Transverse colon (tissue), 4 donors: ENCODE results near the gene CRTC3. TPM values are rescaled to one million over a fixed set of nuclear protein-coding genes. Genes with fewer than 3 reads are reported as not detected.

Experiments used
- DNase-seq: peaks from one replicate; pipeline ENCODE4 v3.0.0-alpha.2; 2019
- H3K27ac ChIP-seq, 4 donors: fragments of 200-600 bp; sonication (generic); 2 replicates each; pipeline ENCODE4 v1.5.1; 2016 to 2018; ENCODE audit warnings: inconsistent platforms in 4 of 4
- H3K27me3 ChIP-seq: fragments of 200-600 bp; sonication (generic); 2 replicates; pipeline ENCODE4 v1.5.1; 2017; ENCODE audit warnings: inconsistent platforms
- H3K36me3 ChIP-seq, 4 donors: fragments of 200-600 bp; sonication (generic); 2 replicates each; pipeline ENCODE4 v1.5.1; 2017 to 2019; ENCODE audit warnings: inconsistent platforms in 4 of 4
- H3K4me1 ChIP-seq, 4 donors: fragments of 200-600 bp; sonication (generic); 2 replicates each; pipeline ENCODE4 v1.5.1; 2017 to 2020; ENCODE audit warnings: inconsistent platforms in 4 of 4
- H3K4me3 ChIP-seq, 4 donors: fragments of 200-600 bp; sonication (generic); 1 replicate in 1 of 4; 2 replicates in 3 of 4; pipeline versions ENCODE4 v1.5.1 to v1.6.1; 2017 to 2019; ENCODE audit warnings: inconsistent platforms in 4 of 4
- H3K9me3 ChIP-seq, 2 donors: fragments of 200-600 bp; sonication (generic); 2 replicates each; pipeline ENCODE4 v1.5.1; 2017 to 2019; ENCODE audit warnings: inconsistent platforms in 2 of 2
- CTCF ChIP-seq, 5 experiments: fragments of 200-600 bp in 3 of 5; fragments of 450-650 bp in 2 of 5; sonication (generic) in 3 of 5; IDR thresholded peaks; 1 replicate in 2 of 5; 2 replicates in 3 of 5; pipeline ENCODE4 v1.5.1; 2016 to 2017; ENCODE audit warnings: antibody characterized with exemption in 5 of 5, inconsistent platforms in 3 of 5, mild to moderate bottlenecking in 2 of 5, moderate library complexity in 1 of 5
- EP300 ChIP-seq: sonication (generic); formaldehyde crosslinking; IDR thresholded peaks from one replicate; pipeline ENCODE4 v1.6.1; 2017; ENCODE audit warnings: antibody characterized with exemption, low read depth
- POLR2A ChIP-seq: fragments of 450-650 bp; IDR thresholded peaks from one replicate; pipeline ENCODE4 v1.6.1; 2016; ENCODE audit warnings: antibody characterized with exemption, mild to moderate bottlenecking, moderate library complexity
- POLR2AphosphoS5 ChIP-seq, 3 donors: sonication (generic); formaldehyde crosslinking; IDR thresholded peaks; one replicate each; pipeline ENCODE4 v1.6.1; 2016; ENCODE audit warnings: antibody characterized with exemption in 3 of 3
- WGBS, 2 donors: methylation state at CpG; one replicate each; pipeline ENCODE4 v1.1.5; 2018; ENCODE audit warnings: low coverage in 1 of 2; 5-methylcytosine and 5-hydroxymethylcytosine counted together
- in situ Hi-C, 4 donors: fragments of 200-750 bp; cut with MboI; loops; one replicate each; pipeline versions ENCODE4 v1.15.0 to v1.15.1; 2017; ENCODE audit warnings: low sequenced_read_pairs in 3 of 4, low pct_ligation_motif_present in 1 of 4, low pct_unique_long_range_greater_than_20kb in 1 of 4
- intact Hi-C: fragments of 100-400 bp; cut with DNase I; formaldehyde crosslinking; loops from one replicate; pipeline ENCODE4 v1.15.1; 2023; ENCODE audit warnings: low total_unique reads
- total RNA-seq, 4 donors: library from RNA; depleted of rRNA; stranded (reverse); fragments of >200 nt; gene quantifications; one replicate each; pipeline ENCODE4 v1.1.0, GENCODE V29; 2016

The CRTC3 gene
- total RNA-seq, 4 donors from 2014 or later: 23.0 to 35.9 (median 24.1) TPM

GRCh38 chr15:90640862-90641261 is 111.1 kb downstream of the CRTC3 start:
- H3K27me3 ChIP-seq: no peaks in the 10 kb centered on the region
- H3K36me3 ChIP-seq: peaks cover 0 to 34% (median 11%) of the 10 kb centered on the region in 4 donors
- no peak for DNase-seq
- intact Hi-C loops: no loop called here
- H3K9me3 ChIP-seq: no peaks in the 10 kb centered on the region
- no peaks in the 10 kb centered on the region for H3K4me1 ChIP-seq
- WGBS, 2 donors: 80 to 88% methylated on average over 4 to 8 of the region's 8 CpGs
- no peak for TF ChIP-seq POLR2A
- no peak for TF ChIP-seq POLR2AphosphoS5 (IDR thresholded peaks at IDR 0.05)
- no peak for TF ChIP-seq CTCF (IDR thresholded peaks at IDR 0.05)
- no peak for TF ChIP-seq EP300
- H3K27ac ChIP-seq: no peak overlapping the region
- in situ Hi-C loops: loop anchor here in 2 of 4 donors (10.0 kb wide), 2 partner anchors 54 to 244 kb away; partner anchors contain the start of gene FES (in 1 of the 2)
- H3K4me3 ChIP-seq: no peak overlapping the region

GRCh38 chr15:90641581-90642463 is 112.1 kb downstream of the CRTC3 start:
- in situ Hi-C loops (loop anchor here in 2 of 4 donors (10.0 kb wide), 2 partner anchors 53 to 243 kb away; partner anchors contain the start of gene FES (in 1 of the 2)), intact Hi-C loops (no loop called here)
- Histone ChIP-seq H3K4me3 (no peak overlapping the region), H3K4me1 (no peaks in the 10 kb centered on the region), H3K9me3 (no peaks in the 10 kb centered on the region), H3K27ac (no peak overlapping the region), H3K27me3 (no peaks in the 10 kb centered on the region), H3K36me3 (peaks cover 0 to 34% (median 11%) of the 10 kb centered on the region in 4 donors)
- DNase-seq: no peak
- 90 to 93% methylated on average over 6 to 16 of the region's 16 CpGs for WGBS, 2 donors
- no peak for TF ChIP-seq POLR2AphosphoS5 (IDR thresholded peaks at IDR 0.05)
- no peak for TF ChIP-seq CTCF (IDR thresholded peaks at IDR 0.05)
- TF ChIP-seq EP300: no peak
- no peak for TF ChIP-seq POLR2A

- TF ChIP-seq CTCF (IDR thresholded peaks at IDR 0.05): no peak
- TF ChIP-seq EP300: no peak
- no peak for TF ChIP-seq POLR2A
- TF ChIP-seq POLR2AphosphoS5 (IDR thresholded peaks at IDR 0.05): no peak
- H3K4me3 ChIP-seq: no peak overlapping the region
- in situ Hi-C loops: loop anchor here in 2 of 4 donors (10.0 kb wide), 2 partner anchors 52 to 242 kb away; partner anchors contain the start of gene FES (in 1 of the 2)
- H3K4me1 ChIP-seq: peaks cover 0 to 1% (median 0%) of the 10 kb centered on the region in 4 donors
- H3K27ac ChIP-seq: no peak overlapping the region
- WGBS, 2 donors: 95% methylated on average over 26 of the region's 30 CpGs; no CpG with 5 or more reads in 1 of the 2 donors
- intact Hi-C loops: no loop called here
- H3K36me3 ChIP-seq: peaks cover 0 to 34% (median 11%) of the 10 kb centered on the region in 4 donors
- H3K9me3 ChIP-seq: no peaks in the 10 kb centered on the region
- no peak for DNase-seq
- no peaks in the 10 kb centered on the region for H3K27me3 ChIP-seq
Observed at GRCh38 chr15:90642464-90643300, 113.0 kb downstream of the CRTC3 start.

GRCh38 chr15:90643301-90643632 is 113.5 kb downstream of the CRTC3 start:
- Histone ChIP-seq H3K4me3 (no peak overlapping the region), H3K9me3 (no peaks in the 10 kb centered on the region), H3K27me3 (no peaks in the 10 kb centered on the region), H3K4me1 (peaks cover 0 to 7% (median 4%) of the 10 kb centered on the region in 4 donors), H3K36me3 (peaks cover 0 to 31% (median 11%) of the 10 kb centered on the region in 4 donors), H3K27ac (no peak overlapping the region)
- 80 to 94% methylated on average over 1 to 7 of the region's 7 CpGs for WGBS, 2 donors
- TF ChIP-seq EP300 (no peak), POLR2AphosphoS5 (IDR thresholded peaks at IDR 0.05) (no peak), CTCF (IDR thresholded peaks at IDR 0.05) (no peak), POLR2A (no peak)
- no peak for DNase-seq
- intact Hi-C loops: no loop called here
- in situ Hi-C loops: loop anchor here in 2 of 4 donors (10.0 kb wide), 2 partner anchors 52 to 242 kb away; partner anchors contain the start of gene FES (in 1 of the 2)
